PC-3 (cell line): ENCODE results near the gene PNISR. TPM values are rescaled to one million over a fixed set of nuclear protein-coding genes. Genes with fewer than 3 reads are reported as not detected.

Experiments used
- ATAC-seq: fragments of 200-7000 bp; cut with Tn5 transposase; 2 replicates; pipeline ENCODE4 v1.9.1; 2020; ENCODE audit warnings: mild to moderate bottlenecking, moderate library complexity
- BruUV-seq: library from RNA; stranded (reverse); fragments of 400-500 nt; replicated peaks from 2 replicates; lab custom pipeline; 2021; lab: Mats Ljungman, UMichigan
- CTCF ChIA-PET: fragments of 300-600 bp; sonication (Branson Sonifier 250); formaldehyde crosslinking; loops from one replicate; lab custom pipeline; 2022; ENCODE audit warnings: antibody characterized with exemption; lab: Charles Lee
- POLR2A ChIA-PET: fragments of 300-600 bp; sonication (Branson Sonifier 250); formaldehyde crosslinking; loops from one replicate; lab custom pipeline; 2022; ENCODE audit warnings: antibody characterized with exemption; ENCODE audit not compliant: unreplicated experiment; lab: Charles Lee
- DNase-seq: peaks from one replicate; pipeline ENCODE4 v3.0.0-alpha.2; 2015
- H2AFZ ChIP-seq: fragments of 300-600 bp; sonication (generic); 2 replicates; pipeline ENCODE4 v1.6.0; 2016; ENCODE audit warnings: antibody characterized with exemption, low read length
- H3F3A ChIP-seq: fragments of 300-600 bp; sonication (generic); one replicate; pipeline ENCODE4 v1.6.0; 2017; ENCODE audit warnings: antibody characterized with exemption, low read length, control low read depth, mild to moderate bottlenecking; ENCODE audit not compliant: unreplicated experiment
- H3K27ac ChIP-seq: fragments of 300-600 bp; sonication (generic); 2 replicates; pipeline ENCODE4 v1.5.1; 2016; ENCODE audit warnings: mild to moderate bottlenecking, low read length
- H3K27me3 ChIP-seq: fragments of 300-600 bp; sonication (generic); 2 replicates; pipeline ENCODE4 v1.6.1; 2016; ENCODE audit warnings: low read length, mixed read lengths
- H3K36me3 ChIP-seq: fragments of 300-600 bp; sonication (generic); 2 replicates; pipeline ENCODE4 v1.6.1; 2016; ENCODE audit warnings: low read depth, mixed run types, low read length, mixed read lengths
- H3K4me1 ChIP-seq: fragments of 300-600 bp; sonication (generic); 2 replicates; pipeline ENCODE4 v1.5.1; 2016; ENCODE audit warnings: low read length; ENCODE audit not compliant: insufficient read depth
- H3K4me2 ChIP-seq: fragments of 300-600 bp; sonication (generic); 2 replicates; pipeline ENCODE4 v1.6.0; 2016; ENCODE audit warnings: low read length
- H3K4me3 ChIP-seq: fragments of 300-600 bp; sonication (generic); 2 replicates; pipeline ENCODE4 v1.5.1; 2016; ENCODE audit warnings: mild to moderate bottlenecking, low read length, mixed read lengths
- H3K79me2 ChIP-seq: fragments of 300-600 bp; sonication (generic); 2 replicates; pipeline ENCODE4 v1.6.1; 2017; ENCODE audit warnings: low read length, mixed read lengths
- H3K9ac ChIP-seq: fragments of 300-600 bp; sonication (generic); 2 replicates; pipeline ENCODE4 v1.6.0; 2016; ENCODE audit warnings: mild to moderate bottlenecking, low read length
- H3K9me2 ChIP-seq: fragments of 300-600 bp; sonication (generic); replicated peaks from 2 replicates; pipeline ENCODE4 v1.6.1; 2016; ENCODE audit warnings: mixed run types, low read length, mixed read lengths
- H3K9me3 ChIP-seq: fragments of 300-600 bp; sonication (generic); 2 replicates; pipeline ENCODE4 v1.6.1; 2016; ENCODE audit warnings: low read length, mixed read lengths
- H4K20me1 ChIP-seq: fragments of 300-600 bp; sonication (generic); 2 replicates; pipeline ENCODE4 v1.6.1; 2016; ENCODE audit warnings: low read length, mixed read lengths
- EZH2 ChIP-seq: fragments of 300-600 bp; sonication (generic); IDR thresholded peaks from one replicate; pipeline ENCODE4 v1.6.1; 2017; ENCODE audit warnings: antibody characterized with exemption, mild to moderate bottlenecking, low read length; ENCODE audit not compliant: unreplicated experiment
- EZH2phosphoT487 ChIP-seq: fragments of 300-600 bp; sonication (generic); IDR thresholded peaks from 2 replicates; pipeline ENCODE4 v1.6.1; 2018; ENCODE audit warnings: mild to moderate bottlenecking, antibody characterized with exemption, low read length, borderline replicate concordance
- intact Hi-C: fragments of 100-400 bp; cut with micrococcal nuclease; formaldehyde crosslinking; loops from 2 replicates; pipeline ENCODE4 v1.9.0; 2023
- total RNA-seq: library from RNA; depleted of rRNA; stranded (reverse); fragments of >200 nt; gene quantifications from 2 replicates; pipeline ENCODE4 v1.2.3, GENCODE V29; 2014
- TF ChIP-seq, protein P1 (sequence below): fragments of 300-600 bp; sonication (generic); conservative IDR thresholded peaks from 2 replicates; pipeline ENCODE4 v1.5.1; 2017; ENCODE audit warnings: antibody characterized with exemption, low read depth, mild to moderate bottlenecking, low read length

PNISR gene
- total RNA-seq, 1 experiment from 2014 or later: 42.5 TPM

DNA sequence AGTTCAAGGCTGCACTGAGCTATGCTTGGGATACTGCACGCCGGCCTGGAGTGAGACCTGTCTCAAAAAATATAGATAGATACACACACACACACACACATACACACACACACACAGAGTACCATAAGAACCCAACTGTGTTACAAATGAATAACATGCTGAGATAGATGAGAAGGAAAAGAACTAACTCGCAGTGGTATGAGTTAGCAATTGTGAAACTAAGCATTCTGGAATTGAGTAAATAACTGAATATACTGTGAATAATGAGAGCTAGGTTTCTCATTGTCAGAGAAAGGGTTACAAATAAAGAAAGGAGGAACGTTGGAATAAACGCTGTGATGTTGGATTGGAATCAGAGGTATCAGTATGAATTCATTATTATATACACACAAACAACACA, 61.1 kb downstream of the PNISR start:
- ChIA-PET CTCF (no interaction called here), POLR2A (no interaction called here)
- no peak overlapping the region for H3K4me3 ChIP-seq
- H3K9me3 ChIP-seq: no peaks in the 10 kb centered on the region
- no peak for DNase-seq
- no peaks in the 10 kb centered on the region for H3K27me3 ChIP-seq
- no peak for ATAC-seq
- H3K36me3 ChIP-seq: no peaks in the 10 kb centered on the region
- intact Hi-C loops: no loop called here
- no peaks in the 10 kb centered on the region for H3K79me2 ChIP-seq
- H3K4me2 ChIP-seq: no peak overlapping the region
- no peak overlapping the region for H3K9ac ChIP-seq
- no peaks in the 10 kb centered on the region for H3F3A ChIP-seq
- H3K27ac ChIP-seq: no peak overlapping the region
- no peak for TF ChIP-seq EZH2
- no peaks in the 10 kb centered on the region for H3K4me1 ChIP-seq
- no peaks in the 10 kb centered on the region for H4K20me1 ChIP-seq
- BruUV-seq: no TSS peak
- no peak overlapping the region for H2AFZ ChIP-seq
- no peaks in the 10 kb centered on the region for H3K9me2 ChIP-seq

DNA sequence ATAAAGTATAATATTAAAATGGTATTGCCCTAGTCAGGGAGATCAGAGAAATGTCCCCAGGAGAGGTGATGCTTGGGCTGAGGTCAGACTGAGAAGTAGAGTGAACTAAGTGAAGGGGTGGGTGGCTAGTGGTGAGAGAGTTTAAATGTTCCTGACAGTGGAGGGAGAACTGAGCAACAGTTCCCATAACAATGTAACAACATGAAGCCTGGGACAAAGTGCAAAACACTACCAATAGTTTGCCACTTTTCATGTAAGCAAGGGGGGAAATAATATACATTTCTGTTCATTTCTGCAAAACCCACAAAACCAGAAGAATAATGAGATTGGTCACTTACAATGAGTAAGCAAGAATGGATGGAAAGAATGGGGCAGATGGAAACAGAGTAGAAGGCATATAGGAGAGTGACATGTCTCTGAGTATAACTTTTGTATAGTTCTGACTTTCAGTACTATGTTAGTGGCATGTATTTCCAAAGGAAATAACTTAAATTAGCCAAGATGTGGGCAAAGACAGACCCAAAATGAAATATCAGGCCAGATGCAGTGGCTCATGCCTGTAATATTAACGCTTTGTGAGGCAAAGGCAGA, 62.3 kb downstream of the PNISR start:
- BruUV-seq: no TSS peak
- ChIA-PET POLR2A (no interaction called here), CTCF (no interaction called here)
- no peak overlapping the region for H2AFZ ChIP-seq
- H3K4me2 ChIP-seq: no peak overlapping the region
- intact Hi-C loops: no loop called here
- H3K27ac ChIP-seq: no peak overlapping the region
- no peak for ATAC-seq
- H3K4me1 ChIP-seq: no peaks in the 10 kb centered on the region
- H3K9ac ChIP-seq: no peak overlapping the region
- DNase-seq: no peak
- H3K9me2 ChIP-seq: no peaks in the 10 kb centered on the region
- no peak overlapping the region for H3K4me3 ChIP-seq
- H4K20me1 ChIP-seq: no peaks in the 10 kb centered on the region
- H3K79me2 ChIP-seq: no peaks in the 10 kb centered on the region
- no peaks in the 10 kb centered on the region for H3K36me3 ChIP-seq
- H3K9me3 ChIP-seq: no peaks in the 10 kb centered on the region
- H3F3A ChIP-seq: no peaks in the 10 kb centered on the region
- TF ChIP-seq, protein P1, sequence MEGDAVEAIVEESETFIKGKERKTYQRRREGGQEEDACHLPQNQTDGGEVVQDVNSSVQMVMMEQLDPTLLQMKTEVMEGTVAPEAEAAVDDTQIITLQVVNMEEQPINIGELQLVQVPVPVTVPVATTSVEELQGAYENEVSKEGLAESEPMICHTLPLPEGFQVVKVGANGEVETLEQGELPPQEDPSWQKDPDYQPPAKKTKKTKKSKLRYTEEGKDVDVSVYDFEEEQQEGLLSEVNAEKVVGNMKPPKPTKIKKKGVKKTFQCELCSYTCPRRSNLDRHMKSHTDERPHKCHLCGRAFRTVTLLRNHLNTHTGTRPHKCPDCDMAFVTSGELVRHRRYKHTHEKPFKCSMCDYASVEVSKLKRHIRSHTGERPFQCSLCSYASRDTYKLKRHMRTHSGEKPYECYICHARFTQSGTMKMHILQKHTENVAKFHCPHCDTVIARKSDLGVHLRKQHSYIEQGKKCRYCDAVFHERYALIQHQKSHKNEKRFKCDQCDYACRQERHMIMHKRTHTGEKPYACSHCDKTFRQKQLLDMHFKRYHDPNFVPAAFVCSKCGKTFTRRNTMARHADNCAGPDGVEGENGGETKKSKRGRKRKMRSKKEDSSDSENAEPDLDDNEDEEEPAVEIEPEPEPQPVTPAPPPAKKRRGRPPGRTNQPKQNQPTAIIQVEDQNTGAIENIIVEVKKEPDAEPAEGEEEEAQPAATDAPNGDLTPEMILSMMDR: no peak
- TF ChIP-seq EZH2phosphoT487: no peak
- TF ChIP-seq EZH2: no peak
- no peaks in the 10 kb centered on the region for H3K27me3 ChIP-seq

DNA sequence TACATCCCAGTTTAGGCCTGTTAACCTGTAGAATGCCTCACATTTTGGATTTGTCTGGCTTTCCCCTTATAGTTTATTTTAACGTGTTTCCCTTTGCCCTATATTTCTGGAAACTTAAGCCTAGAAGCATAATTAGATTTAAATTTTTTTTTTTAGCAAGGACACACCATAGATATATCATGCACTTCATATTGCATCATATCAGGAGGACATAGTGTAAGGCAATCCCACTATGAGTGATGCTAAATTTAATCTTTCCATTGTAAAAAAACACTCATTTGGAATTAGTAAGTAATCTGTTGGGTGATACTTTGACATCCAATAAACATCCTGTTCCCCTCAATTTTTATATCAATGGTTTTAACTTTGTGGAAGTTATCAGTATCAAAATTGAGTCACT, 65.3 kb downstream of the PNISR start:
- no peak overlapping the region for H3K4me2 ChIP-seq
- H3K36me3 ChIP-seq: no peaks in the 10 kb centered on the region
- no peak overlapping the region for H2AFZ ChIP-seq
- intact Hi-C loops: no loop called here
- ATAC-seq (no peak), DNase-seq (no peak)
- CTCF ChIA-PET: no interaction called here
- no peaks in the 10 kb centered on the region for H3K9me2 ChIP-seq
- no peaks in the 10 kb centered on the region for H4K20me1 ChIP-seq
- POLR2A ChIA-PET: no interaction called here
- no peaks in the 10 kb centered on the region for H3K79me2 ChIP-seq
- no peak overlapping the region for H3K9ac ChIP-seq
- H3K4me1 ChIP-seq: no peaks in the 10 kb centered on the region
- H3K27ac ChIP-seq: no peak overlapping the region
- no peak for TF ChIP-seq EZH2phosphoT487
- TF ChIP-seq EZH2: no peak
- TF ChIP-seq, protein P1: no peak
- no TSS peak for BruUV-seq
- no peaks in the 10 kb centered on the region for H3F3A ChIP-seq
- H3K4me3 ChIP-seq: no peak overlapping the region
- H3K27me3 ChIP-seq: no peaks in the 10 kb centered on the region
- no peaks in the 10 kb centered on the region for H3K9me3 ChIP-seq
